Stimulated activated CD4-positive, alpha-beta T cell treated with anti-CD3 and anti-CD28 coated beads, Interleukin-1b, Interleukin-23, amount 100 ng/mL, for 4 hours (primary cell): ENCODE data around the gene LSM10.

ENCODE experiments used
- DNase-seq, 2 donors: peaks; one replicate each; pipeline ENCODE4 v3.0.0-alpha.2; 2020; ENCODE audit warnings: low read depth in 2 of 2

LSM10 gene

GRCh38 chr1:36383240-36383639 is 14.5 kb downstream of the LSM10 start:
- no peak for DNase-seq

- DNase-seq: no peak
Measured at GRCh38 chr1:36382669-36383068, 15.0 kb downstream of the LSM10 start.

- no peak for DNase-seq
Measured at GRCh38 chr1:36382231-36382630, 15.5 kb downstream of the LSM10 start.

GRCh38 chr1:36381405-36381804 is 16.3 kb downstream of the LSM10 start:
- DNase-seq: no peak

- DNase-seq: no peak
Measured at GRCh38 chr1:36380782-36381181, 16.9 kb downstream of the LSM10 start.

- no peak for DNase-seq
Measured at GRCh38 chr1:36380143-36380619, 17.5 kb downstream of the LSM10 start.

GRCh38 chr1:36377791-36378492 is 19.8 kb downstream of the LSM10 start:
- DNase-seq: no peak

- no peak for DNase-seq
Measured at GRCh38 chr1:36372617-36373016, 25.1 kb downstream of the LSM10 start.

- DNase-seq: peak; percentile 76 to 86
Measured at GRCh38 chr1:36369061-36369861, 28.4 kb downstream of the LSM10 start.

GRCh38 chr1:36367798-36368197 is 29.9 kb downstream of the LSM10 start:
- DNase-seq: no peak

GRCh38 chr1:36367066-36367465 is 30.6 kb downstream of the LSM10 start:
- DNase-seq: no peak

- peak in 1 of 2 donors; percentile 25 for DNase-seq
Measured at GRCh38 chr1:36366091-36366661, 31.5 kb downstream of the LSM10 start.

- no peak for DNase-seq
Measured at GRCh38 chr1:36365381-36365780, 32.3 kb downstream of the LSM10 start.

- no peak for DNase-seq
Measured at GRCh38 chr1:36359911-36360550, 37.7 kb downstream of the LSM10 start.

GRCh38 chr1:36359383-36359782 is 38.3 kb downstream of the LSM10 start:
- DNase-seq: no peak

- DNase-seq: no peak
Measured at GRCh38 chr1:36358514-36359084, 39.1 kb downstream of the LSM10 start.

GRCh38 chr1:36355811-36356210 is 41.9 kb downstream of the LSM10 start:
- DNase-seq: no peak

- no peak for DNase-seq
Measured at GRCh38 chr1:36354486-36354885, 43.2 kb downstream of the LSM10 start.

- DNase-seq: no peak
Measured at GRCh38 chr1:36352910-36353878, 44.5 kb downstream of the LSM10 start.

GRCh38 chr1:36352125-36352909 is 45.4 kb downstream of the LSM10 start:
- no peak for DNase-seq
